HEK293 (cell line): ENCODE measurements around the gene SAP25.

Experiments
- GLI4 ChIP-seq: fragments of 450-650 bp; formaldehyde crosslinking; IDR thresholded peaks from 2 replicates; pipeline ENCODE4 v1.5.1; 2016; ENCODE audit warnings: missing biosample characterization, missing genetic modification characterization
- KLF10 ChIP-seq: fragments of 450-650 bp; IDR thresholded peaks from 2 replicates; pipeline ENCODE4 v1.5.1; 2018; ENCODE audit warnings: missing biosample characterization, mild to moderate bottlenecking, missing genetic modification characterization
- OSR2 ChIP-seq: fragments of 450-650 bp; formaldehyde crosslinking; IDR thresholded peaks from 2 replicates; pipeline ENCODE4 v1.5.1; 2016; ENCODE audit warnings: missing biosample characterization, missing genetic modification characterization
- SCRT2 ChIP-seq: fragments of 450-650 bp; formaldehyde crosslinking; IDR thresholded peaks from 2 replicates; pipeline ENCODE4 v1.5.1; 2016; ENCODE audit warnings: missing biosample characterization, missing genetic modification characterization
- ZBTB11 ChIP-seq: fragments of 450-650 bp; formaldehyde crosslinking; conservative IDR thresholded peaks from 2 replicates; pipeline ENCODE4 v1.5.1; 2016; ENCODE audit warnings: low read depth, missing biosample characterization, missing genetic modification characterization
- ZBTB48 ChIP-seq: fragments of 450-650 bp; formaldehyde crosslinking; IDR thresholded peaks from 2 replicates; pipeline ENCODE4 v1.5.1; 2016; ENCODE audit warnings: missing biosample characterization, missing genetic modification characterization
- ZEB2 ChIP-seq: fragments of 450-650 bp; formaldehyde crosslinking; IDR thresholded peaks from 2 replicates; pipeline ENCODE4 v1.5.1; 2016; ENCODE audit warnings: missing biosample characterization, missing genetic modification characterization
- ZFP37 ChIP-seq: fragments of 450-650 bp; formaldehyde crosslinking; IDR thresholded peaks from 2 replicates; pipeline ENCODE4 v1.5.1; 2016; ENCODE audit warnings: missing biosample characterization, missing genetic modification characterization
- ZFP41 ChIP-seq: fragments of 450-650 bp; formaldehyde crosslinking; IDR thresholded peaks from 2 replicates; pipeline ENCODE4 v1.5.1; 2016; ENCODE audit warnings: missing biosample characterization, missing genetic modification characterization, borderline replicate concordance
- ZNF157 ChIP-seq: fragments of 450-650 bp; formaldehyde crosslinking; IDR thresholded peaks from 2 replicates; pipeline ENCODE4 v1.5.1; 2016; ENCODE audit warnings: missing biosample characterization, missing genetic modification characterization
- ZNF174 ChIP-seq: fragments of 450-650 bp; formaldehyde crosslinking; IDR thresholded peaks from 2 replicates; pipeline ENCODE4 v1.5.0; 2017; ENCODE audit warnings: missing biosample characterization, mild to moderate bottlenecking, missing genetic modification characterization
- ZNF202 ChIP-seq: fragments of 450-650 bp; formaldehyde crosslinking; IDR thresholded peaks from 2 replicates; pipeline ENCODE4 v1.5.1; 2016; ENCODE audit warnings: missing biosample characterization, missing genetic modification characterization, borderline replicate concordance
- ZNF426 ChIP-seq: fragments of 450-650 bp; formaldehyde crosslinking; IDR thresholded peaks from 2 replicates; pipeline ENCODE4 v1.5.1; 2017; ENCODE audit warnings: missing biosample characterization, missing genetic modification characterization, mild to moderate bottlenecking, inconsistent platforms, moderate library complexity
- ZNF433 ChIP-seq: fragments of 450-650 bp; formaldehyde crosslinking; IDR thresholded peaks from 2 replicates; pipeline ENCODE4 v1.5.1; 2016; ENCODE audit warnings: missing biosample characterization, missing genetic modification characterization, low read depth
- ZNF513 ChIP-seq: fragments of 450-650 bp; IDR thresholded peaks from 2 replicates; pipeline ENCODE4 v1.5.1; 2018; ENCODE audit warnings: missing biosample characterization, missing genetic modification characterization
- ZNF529 ChIP-seq: fragments of 450-650 bp; formaldehyde crosslinking; IDR thresholded peaks from 2 replicates; pipeline ENCODE4 v1.5.1; 2017; ENCODE audit warnings: missing genetic modification characterization, missing biosample characterization; ENCODE audit not compliant: insufficient replicate concordance
- ZNF555 ChIP-seq: fragments of 450-650 bp; formaldehyde crosslinking; conservative IDR thresholded peaks from 2 replicates; pipeline ENCODE4 v1.5.1; 2017; ENCODE audit warnings: missing biosample characterization, mild to moderate bottlenecking, missing genetic modification characterization, inconsistent platforms
- ZNF585B ChIP-seq: fragments of 450-650 bp; formaldehyde crosslinking; IDR thresholded peaks from 2 replicates; pipeline ENCODE4 v1.5.1; 2016; ENCODE audit warnings: missing biosample characterization, missing genetic modification characterization
- ZNF600 ChIP-seq: fragments of 450-650 bp; formaldehyde crosslinking; IDR thresholded peaks from 2 replicates; pipeline ENCODE4 v1.5.1; 2016; ENCODE audit warnings: missing biosample characterization, missing genetic modification characterization
- ZNF610 ChIP-seq: fragments of 450-650 bp; formaldehyde crosslinking; IDR thresholded peaks from 2 replicates; pipeline ENCODE4 v1.5.1; 2016; ENCODE audit warnings: missing biosample characterization, missing genetic modification characterization, borderline replicate concordance
- ZNF658 ChIP-seq: fragments of 450-650 bp; formaldehyde crosslinking; IDR thresholded peaks from 2 replicates; pipeline ENCODE4; 2016; ENCODE audit warnings: missing biosample characterization, missing genetic modification characterization
- ZNF677 ChIP-seq: fragments of 450-650 bp; IDR thresholded peaks from 2 replicates; pipeline ENCODE4 v1.5.0; 2018; ENCODE audit warnings: missing biosample characterization, mild to moderate bottlenecking, missing genetic modification characterization, moderate library complexity
- ZNF843 ChIP-seq: fragments of 450-650 bp; formaldehyde crosslinking; IDR thresholded peaks from 2 replicates; pipeline ENCODE4 v1.5.1; 2016; ENCODE audit warnings: missing biosample characterization, missing genetic modification characterization
- TF ChIP-seq, protein P1 (sequence below): fragments of 450-650 bp; formaldehyde crosslinking; IDR thresholded peaks from 2 replicates; pipeline ENCODE4 v1.5.1; 2016; ENCODE audit warnings: missing biosample characterization, missing genetic modification characterization
- TF ChIP-seq, protein P2 (sequence below): fragments of 450-650 bp; formaldehyde crosslinking; IDR thresholded peaks from 2 replicates; pipeline ENCODE4 v1.5.1; 2016; ENCODE audit warnings: missing biosample characterization, missing genetic modification characterization, borderline replicate concordance

The SAP25 gene

GRCh38 chr7:100604028-100604975 is 30.6 kb upstream of the SAP25 start (continued):
- no peak for TF ChIP-seq ZNF157 (tag by site-specific recombination)
- TF ChIP-seq ZNF555 (tag by site-specific recombination) = no peak
- TF ChIP-seq SCRT2 (tag by site-specific recombination) = no peak
- no peak for TF ChIP-seq ZNF529
- TF ChIP-seq, protein P1, sequence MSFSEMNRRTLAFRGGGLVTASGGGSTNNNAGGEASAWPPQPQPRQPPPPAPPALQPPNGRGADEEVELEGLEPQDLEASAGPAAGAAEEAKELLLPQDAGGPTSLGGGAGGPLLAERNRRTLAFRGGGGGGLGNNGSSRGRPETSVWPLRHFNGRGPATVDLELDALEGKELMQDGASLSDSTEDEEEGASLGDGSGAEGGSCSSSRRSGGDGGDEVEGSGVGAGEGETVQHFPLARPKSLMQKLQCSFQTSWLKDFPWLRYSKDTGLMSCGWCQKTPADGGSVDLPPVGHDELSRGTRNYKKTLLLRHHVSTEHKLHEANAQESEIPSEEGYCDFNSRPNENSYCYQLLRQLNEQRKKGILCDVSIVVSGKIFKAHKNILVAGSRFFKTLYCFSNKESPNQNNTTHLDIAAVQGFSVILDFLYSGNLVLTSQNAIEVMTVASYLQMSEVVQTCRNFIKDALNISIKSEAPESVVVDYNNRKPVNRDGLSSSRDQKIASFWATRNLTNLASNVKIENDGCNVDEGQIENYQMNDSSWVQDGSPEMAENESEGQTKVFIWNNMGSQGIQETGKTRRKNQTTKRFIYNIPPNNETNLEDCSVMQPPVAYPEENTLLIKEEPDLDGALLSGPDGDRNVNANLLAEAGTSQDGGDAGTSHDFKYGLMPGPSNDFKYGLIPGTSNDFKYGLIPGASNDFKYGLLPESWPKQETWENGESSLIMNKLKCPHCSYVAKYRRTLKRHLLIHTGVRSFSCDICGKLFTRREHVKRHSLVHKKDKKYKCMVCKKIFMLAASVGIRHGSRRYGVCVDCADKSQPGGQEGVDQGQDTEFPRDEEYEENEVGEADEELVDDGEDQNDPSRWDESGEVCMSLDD = peak; percentile 92
- no peak for TF ChIP-seq ZFP37 (tag by site-specific recombination)
- no peak; the same call in 1 of the 2 replicates for TF ChIP-seq ZNF600 (tag by site-specific recombination)
- peak; percentile 58; the same call in 1 of the 2 replicates for TF ChIP-seq ZNF610 (tag by site-specific recombination)
- no peak for TF ChIP-seq ZNF174
- TF ChIP-seq ZNF658 (tag by site-specific recombination) = no peak
- no peak for TF ChIP-seq GLI4 (tag by site-specific recombination)
- no peak for TF ChIP-seq ZNF426 (tag by site-specific recombination)
- no peak for TF ChIP-seq ZEB2 (tag by site-specific recombination)
- no peak for TF ChIP-seq ZFP41 (tag by site-specific recombination)
- no peak for TF ChIP-seq ZNF433
- no peak for TF ChIP-seq ZNF202 (tag by site-specific recombination)
- no peak for TF ChIP-seq OSR2 (tag by site-specific recombination)
- TF ChIP-seq ZNF677 (tag by site-specific recombination) = no peak
- no peak for TF ChIP-seq ZNF513 (tag by site-specific recombination)
- no peak for TF ChIP-seq ZNF585B (tag by site-specific recombination)
- TF ChIP-seq, protein P2, sequence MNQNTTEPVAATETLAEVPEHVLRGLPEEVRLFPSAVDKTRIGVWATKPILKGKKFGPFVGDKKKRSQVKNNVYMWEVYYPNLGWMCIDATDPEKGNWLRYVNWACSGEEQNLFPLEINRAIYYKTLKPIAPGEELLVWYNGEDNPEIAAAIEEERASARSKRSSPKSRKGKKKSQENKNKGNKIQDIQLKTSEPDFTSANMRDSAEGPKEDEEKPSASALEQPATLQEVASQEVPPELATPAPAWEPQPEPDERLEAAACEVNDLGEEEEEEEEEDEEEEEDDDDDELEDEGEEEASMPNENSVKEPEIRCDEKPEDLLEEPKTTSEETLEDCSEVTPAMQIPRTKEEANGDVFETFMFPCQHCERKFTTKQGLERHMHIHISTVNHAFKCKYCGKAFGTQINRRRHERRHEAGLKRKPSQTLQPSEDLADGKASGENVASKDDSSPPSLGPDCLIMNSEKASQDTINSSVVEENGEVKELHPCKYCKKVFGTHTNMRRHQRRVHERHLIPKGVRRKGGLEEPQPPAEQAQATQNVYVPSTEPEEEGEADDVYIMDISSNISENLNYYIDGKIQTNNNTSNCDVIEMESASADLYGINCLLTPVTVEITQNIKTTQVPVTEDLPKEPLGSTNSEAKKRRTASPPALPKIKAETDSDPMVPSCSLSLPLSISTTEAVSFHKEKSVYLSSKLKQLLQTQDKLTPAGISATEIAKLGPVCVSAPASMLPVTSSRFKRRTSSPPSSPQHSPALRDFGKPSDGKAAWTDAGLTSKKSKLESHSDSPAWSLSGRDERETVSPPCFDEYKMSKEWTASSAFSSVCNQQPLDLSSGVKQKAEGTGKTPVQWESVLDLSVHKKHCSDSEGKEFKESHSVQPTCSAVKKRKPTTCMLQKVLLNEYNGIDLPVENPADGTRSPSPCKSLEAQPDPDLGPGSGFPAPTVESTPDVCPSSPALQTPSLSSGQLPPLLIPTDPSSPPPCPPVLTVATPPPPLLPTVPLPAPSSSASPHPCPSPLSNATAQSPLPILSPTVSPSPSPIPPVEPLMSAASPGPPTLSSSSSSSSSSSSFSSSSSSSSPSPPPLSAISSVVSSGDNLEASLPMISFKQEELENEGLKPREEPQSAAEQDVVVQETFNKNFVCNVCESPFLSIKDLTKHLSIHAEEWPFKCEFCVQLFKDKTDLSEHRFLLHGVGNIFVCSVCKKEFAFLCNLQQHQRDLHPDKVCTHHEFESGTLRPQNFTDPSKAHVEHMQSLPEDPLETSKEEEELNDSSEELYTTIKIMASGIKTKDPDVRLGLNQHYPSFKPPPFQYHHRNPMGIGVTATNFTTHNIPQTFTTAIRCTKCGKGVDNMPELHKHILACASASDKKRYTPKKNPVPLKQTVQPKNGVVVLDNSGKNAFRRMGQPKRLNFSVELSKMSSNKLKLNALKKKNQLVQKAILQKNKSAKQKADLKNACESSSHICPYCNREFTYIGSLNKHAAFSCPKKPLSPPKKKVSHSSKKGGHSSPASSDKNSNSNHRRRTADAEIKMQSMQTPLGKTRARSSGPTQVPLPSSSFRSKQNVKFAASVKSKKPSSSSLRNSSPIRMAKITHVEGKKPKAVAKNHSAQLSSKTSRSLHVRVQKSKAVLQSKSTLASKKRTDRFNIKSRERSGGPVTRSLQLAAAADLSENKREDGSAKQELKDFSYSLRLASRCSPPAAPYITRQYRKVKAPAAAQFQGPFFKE (tag by site-specific recombination) = no peak
- TF ChIP-seq ZNF843 (tag by site-specific recombination) = no peak
- TF ChIP-seq ZBTB11 = peak; percentile 22; the same call in 1 of the 2 replicates
- TF ChIP-seq ZBTB48 = peak; percentile 86
- no peak for TF ChIP-seq KLF10 (tag by site-specific recombination)
